Karpas-422 (cell line): ENCODE measurements around the gene TPPP. TPM values are rescaled to one million over a fixed set of nuclear protein-coding genes. Genes with fewer than 3 reads are reported as not detected.
"Not testable (repeated sequence)": the region's sequence is repeated elsewhere in the genome, so short reads cannot be mapped to it uniquely, and the experiment has no call there.

ENCODE experiments used
- DNase-seq: peaks from one replicate; pipeline ENCODE4 v3.0.0-alpha.2; 2015
- H2AFZ ChIP-seq: fragments of 200-600 bp; sonication (generic); 2 replicates; pipeline ENCODE4 v1.6.1; 2014; ENCODE audit warnings: antibody characterized with exemption, low read length, mixed read lengths
- H3K27ac ChIP-seq: fragments of 200-600 bp; sonication (generic); 2 replicates; pipeline ENCODE4 v1.5.1; 2014; ENCODE audit warnings: mild to moderate bottlenecking, low read length, moderate library complexity
- H3K27me3 ChIP-seq: fragments of 200-600 bp; sonication (generic); 2 replicates; pipeline ENCODE4 v1.6.1; 2014; ENCODE audit warnings: low read length, mixed read lengths
- H3K36me3 ChIP-seq: fragments of 200-600 bp; sonication (generic); 2 replicates; pipeline ENCODE4 v1.6.1; 2014; ENCODE audit warnings: low read length, mixed read lengths; ENCODE audit not compliant: insufficient read depth
- H3K4me1 ChIP-seq: fragments of 200-600 bp; sonication (generic); 2 replicates; pipeline ENCODE4 v1.6.1; 2014; ENCODE audit warnings: mild to moderate bottlenecking, low read length, mixed read lengths
- H3K4me2 ChIP-seq: fragments of 200-600 bp; sonication (generic); 2 replicates; pipeline ENCODE4 v1.6.1; 2014; ENCODE audit warnings: low read length, low read depth, mild to moderate bottlenecking; ENCODE audit not compliant: poor library complexity, severe bottlenecking
- H3K4me3 ChIP-seq: fragments of 200-600 bp; sonication (generic); 2 replicates; pipeline ENCODE4 v1.5.1; 2014; ENCODE audit warnings: mild to moderate bottlenecking, antibody characterized with exemption, low read length, mixed read lengths
- H3K79me2 ChIP-seq: fragments of 200-600 bp; sonication (generic); 2 replicates; pipeline ENCODE4 v1.6.1; 2014; ENCODE audit warnings: mild to moderate bottlenecking, low read length, mixed read lengths
- H3K9ac ChIP-seq: fragments of 200-600 bp; sonication (generic); 2 replicates; pipeline ENCODE4 v1.6.0; 2014; ENCODE audit warnings: low read length
- H3K9me2 ChIP-seq: fragments of 200-600 bp; sonication (generic), shearing (Covaris generic); replicated peaks from 2 replicates; pipeline ENCODE4 v1.6.0; 2014; ENCODE audit warnings: mild to moderate bottlenecking, low read length, moderate library complexity; ENCODE audit not compliant: insufficient read depth
- H3K9me3 ChIP-seq: fragments of 300-700, 200-600 bp; sonication (generic); 2 replicates; pipeline ENCODE4 v1.6.1; 2014; ENCODE audit warnings: low read length, mixed read lengths
- H4K20me1 ChIP-seq: fragments of 200-600 bp; sonication (generic); 2 replicates; pipeline ENCODE4 v1.6.1; 2014; ENCODE audit warnings: mild to moderate bottlenecking, antibody characterized with exemption, low read length, low read depth; ENCODE audit not compliant: insufficient read depth
- total RNA-seq: library from RNA; depleted of rRNA; stranded (reverse); fragments of >200 nt; shearing (Covaris generic); gene quantifications from 2 replicates; pipeline ENCODE4 v1.2.3, GENCODE V29; 2014; ENCODE audit warnings: low replicate concordance

Gene TPPP
- total RNA-seq, 1 experiment from 2014 or later, result 1.6 TPM

DNA sequence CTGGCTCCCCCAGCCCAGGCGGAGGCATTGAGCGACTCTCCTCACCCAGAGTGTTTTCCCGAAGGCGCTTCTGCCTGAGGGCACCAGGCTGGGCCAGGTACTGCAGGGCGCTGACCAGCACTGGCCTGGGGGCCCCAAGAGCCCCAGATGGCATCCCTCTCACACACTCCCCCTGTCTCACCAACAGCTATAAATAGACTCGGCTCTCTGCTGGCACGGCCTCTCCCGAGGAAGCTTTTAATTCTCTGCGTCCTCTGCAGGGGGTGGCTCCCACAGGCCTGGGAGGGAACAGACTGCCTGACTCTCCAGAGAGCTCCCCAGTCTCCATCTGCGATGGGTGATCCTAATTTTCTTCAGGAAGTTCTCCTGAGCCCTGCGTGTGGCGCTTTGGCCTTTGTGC is 2.9 kb downstream of the TPPP start:
- not testable (repeated sequence) for H4K20me1 ChIP-seq, H3K36me3 ChIP-seq, DNase-seq, H2AFZ ChIP-seq, H3K27me3 ChIP-seq, H3K4me1 ChIP-seq, H3K9me2 ChIP-seq, H3K79me2 ChIP-seq, H3K9ac ChIP-seq, H3K9me3 ChIP-seq, H3K4me2 ChIP-seq, H3K4me3 ChIP-seq, H3K27ac ChIP-seq

DNA sequence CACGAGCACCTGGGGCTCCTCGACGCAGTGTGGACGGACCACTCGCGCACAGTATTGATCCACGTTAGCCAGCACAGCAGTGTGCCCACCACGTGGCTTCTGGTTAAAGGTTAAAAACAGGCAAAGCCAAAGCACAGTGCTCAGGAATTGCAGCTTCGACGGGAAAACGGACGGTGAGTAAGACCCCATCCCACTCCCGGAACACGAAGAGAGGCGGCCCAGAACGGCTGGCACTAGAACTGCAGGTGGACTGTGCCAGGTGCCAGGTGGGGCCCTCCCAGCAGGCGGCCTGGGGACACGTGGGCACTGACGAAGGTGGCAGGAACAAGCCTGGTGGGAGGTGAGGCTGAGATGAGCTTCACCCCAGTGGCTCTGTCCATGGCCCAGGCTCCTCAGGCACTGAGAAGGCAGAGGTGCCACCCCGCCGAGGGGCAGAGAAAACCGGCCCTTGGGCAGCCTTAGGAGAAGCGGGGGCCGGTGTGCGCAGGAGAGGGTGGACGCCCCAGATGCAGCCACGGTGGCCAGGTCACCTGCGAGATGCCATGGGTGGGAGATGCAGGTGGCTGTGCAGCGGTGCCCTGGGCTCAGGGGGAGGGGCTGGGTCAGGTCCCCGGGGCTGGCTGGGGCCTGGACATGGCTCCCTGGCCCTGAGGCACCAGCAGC is 4.7 kb downstream of the TPPP start:
- H3K79me2 ChIP-seq, H3K9me2 ChIP-seq, H3K9ac ChIP-seq, H3K27me3 ChIP-seq, H3K4me3 ChIP-seq, DNase-seq, H3K27ac ChIP-seq, H4K20me1 ChIP-seq, H3K9me3 ChIP-seq, H3K36me3 ChIP-seq, H3K4me2 ChIP-seq, H2AFZ ChIP-seq, H3K4me1 ChIP-seq: not testable (repeated sequence)

DNA sequence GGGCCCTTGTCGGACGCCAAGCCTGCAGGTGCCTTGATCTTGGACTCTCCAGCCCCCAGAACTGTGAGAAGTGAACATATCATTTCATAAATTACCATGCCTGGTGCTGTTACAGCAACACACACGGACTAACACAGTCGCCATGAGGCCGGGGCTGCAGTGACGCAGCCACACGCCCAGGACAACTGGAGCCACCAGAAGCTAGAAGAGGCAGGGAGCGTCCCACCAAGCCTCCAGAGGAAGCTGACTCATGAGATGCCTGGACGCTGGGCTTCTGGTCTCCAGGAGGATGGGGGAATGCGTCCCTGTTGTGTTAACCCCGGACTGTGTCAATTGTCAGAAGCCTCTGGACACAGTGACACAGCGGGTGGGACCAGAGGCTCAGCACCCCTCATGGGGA is 6.2 kb downstream of the TPPP start:
- not testable (repeated sequence) for H3K9me2 ChIP-seq, H2AFZ ChIP-seq, H3K4me3 ChIP-seq, H3K9ac ChIP-seq, H3K36me3 ChIP-seq, H3K4me2 ChIP-seq, H3K79me2 ChIP-seq, H3K9me3 ChIP-seq, H4K20me1 ChIP-seq, H3K27me3 ChIP-seq, H3K27ac ChIP-seq, H3K4me1 ChIP-seq
- DNase-seq, result peak; percentile 12

DNA sequence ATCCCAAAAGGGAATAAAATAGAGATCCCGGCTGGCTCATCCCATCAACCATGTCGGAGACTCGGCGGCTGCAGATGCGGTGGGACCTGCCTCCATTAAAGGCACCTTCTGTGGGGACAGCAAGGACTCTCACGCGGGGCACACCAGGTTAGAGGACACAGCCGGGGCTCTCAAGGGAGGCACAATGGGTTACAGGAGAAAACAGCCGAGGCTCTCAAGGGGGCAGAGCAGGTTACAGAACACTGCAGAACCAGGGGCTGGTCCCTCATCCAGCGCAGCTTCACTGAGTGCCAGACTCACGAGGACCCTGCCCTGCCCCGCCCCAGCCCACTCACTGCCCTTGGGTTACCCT is 7.0 kb downstream of the TPPP start:
- not testable (repeated sequence) for H4K20me1 ChIP-seq, H3K9me2 ChIP-seq, H3K4me2 ChIP-seq, H3K9me3 ChIP-seq, H2AFZ ChIP-seq, H3K4me3 ChIP-seq, H3K27ac ChIP-seq, H3K4me1 ChIP-seq, DNase-seq, H3K27me3 ChIP-seq, H3K79me2 ChIP-seq, H3K9ac ChIP-seq, H3K36me3 ChIP-seq

DNA sequence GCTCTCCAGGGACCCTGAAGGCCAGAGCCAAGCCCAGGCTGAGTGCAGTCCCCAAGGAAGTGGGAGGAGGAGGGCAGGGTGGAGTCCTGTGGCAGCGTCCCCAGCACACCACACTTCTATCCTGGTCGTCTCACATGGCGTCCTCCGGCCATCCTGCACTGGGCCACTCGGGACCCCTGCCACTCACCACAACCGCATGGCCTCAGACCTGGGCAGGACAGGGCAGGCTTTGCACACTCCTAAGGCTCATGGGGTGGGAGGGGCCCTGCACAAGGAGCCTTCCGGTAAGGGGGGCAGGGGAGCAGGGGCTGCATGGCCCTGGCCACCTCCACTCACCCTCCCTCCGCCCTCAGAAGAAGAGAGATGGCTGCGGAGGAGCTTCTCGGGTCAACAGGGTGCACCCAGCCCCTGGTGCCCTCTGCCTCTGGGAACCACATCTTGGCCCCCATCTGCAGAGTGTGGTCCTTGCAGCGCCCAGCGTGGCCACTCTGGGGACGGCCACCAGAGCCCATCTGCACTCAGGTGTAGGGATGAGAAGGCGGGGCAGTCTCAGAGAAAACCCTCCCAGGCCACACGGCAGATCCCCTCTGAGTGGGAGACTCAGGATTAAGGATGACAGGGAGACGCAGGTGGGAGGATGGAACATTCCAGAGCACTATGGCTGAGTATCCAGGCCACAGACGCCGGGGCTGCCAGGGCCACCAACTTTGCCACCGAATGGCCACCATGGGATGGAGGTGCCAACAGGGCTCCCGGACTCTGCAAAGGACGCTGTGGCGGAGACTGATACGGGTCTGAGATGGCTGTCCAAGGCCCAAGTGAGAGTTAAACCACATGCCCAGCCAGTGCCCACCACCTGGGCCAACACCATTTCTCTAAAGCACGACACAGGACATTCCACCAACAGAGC is 7.6 kb downstream of the TPPP start:
- no peaks in the 10 kb centered on the region for H3K36me3 ChIP-seq
- H3K27ac ChIP-seq, result no peak overlapping the region

DNA sequence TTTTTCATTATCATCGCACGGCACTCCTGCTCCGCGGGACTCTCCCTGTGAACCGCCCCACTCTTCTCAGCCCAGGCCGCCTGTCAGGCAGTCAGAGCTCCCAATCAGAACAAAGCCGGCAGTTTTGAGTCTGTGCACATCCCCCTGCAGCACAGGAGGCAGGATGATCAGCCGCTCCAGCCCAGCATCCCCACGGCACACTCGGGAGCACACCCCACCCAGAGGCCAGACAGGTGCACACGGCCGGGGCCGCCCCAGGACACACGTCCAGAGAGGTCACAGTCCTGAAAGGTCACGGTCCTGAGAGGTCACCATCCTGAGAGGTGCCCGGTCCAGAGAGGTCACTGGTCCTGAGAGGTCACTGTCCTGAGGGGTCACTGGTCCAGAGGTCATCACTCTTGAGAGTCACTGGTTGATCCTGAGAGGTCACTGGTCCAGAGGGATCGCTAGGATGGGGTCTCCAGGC is 8.4 kb downstream of the TPPP start:
- H4K20me1 ChIP-seq, result no peaks in the 10 kb centered on the region
- H3K79me2 ChIP-seq, result no peaks in the 10 kb centered on the region
- no peak for DNase-seq
- H3K9me3 ChIP-seq, result no peaks in the 10 kb centered on the region
- no peaks in the 10 kb centered on the region for H3K4me1 ChIP-seq
- H3K27ac ChIP-seq, result no peak overlapping the region
- no peak overlapping the region for H3K4me2 ChIP-seq
- no peak overlapping the region for H3K9ac ChIP-seq
- H3K27me3 ChIP-seq, result no peaks in the 10 kb centered on the region
- no peak overlapping the region for H3K4me3 ChIP-seq
- no peaks in the 10 kb centered on the region for H3K9me2 ChIP-seq
- H3K36me3 ChIP-seq, result no peaks in the 10 kb centered on the region
- H2AFZ ChIP-seq, result no peak overlapping the region

More for the DNA sequence above, 7.6 kb downstream of the TPPP start:
- no peak overlapping the region for H3K4me2 ChIP-seq
- no peaks in the 10 kb centered on the region for H4K20me1 ChIP-seq
- no peaks in the 10 kb centered on the region for H3K9me2 ChIP-seq
- H3K79me2 ChIP-seq, result no peaks in the 10 kb centered on the region
- no peaks in the 10 kb centered on the region for H3K4me1 ChIP-seq
- no peaks in the 10 kb centered on the region for H3K9me3 ChIP-seq
- H3K9ac ChIP-seq, result no peak overlapping the region
- H3K4me3 ChIP-seq, result no peak overlapping the region
- no peaks in the 10 kb centered on the region for H3K27me3 ChIP-seq
- DNase-seq, result no peak
- H2AFZ ChIP-seq, result no peak overlapping the region

DNA sequence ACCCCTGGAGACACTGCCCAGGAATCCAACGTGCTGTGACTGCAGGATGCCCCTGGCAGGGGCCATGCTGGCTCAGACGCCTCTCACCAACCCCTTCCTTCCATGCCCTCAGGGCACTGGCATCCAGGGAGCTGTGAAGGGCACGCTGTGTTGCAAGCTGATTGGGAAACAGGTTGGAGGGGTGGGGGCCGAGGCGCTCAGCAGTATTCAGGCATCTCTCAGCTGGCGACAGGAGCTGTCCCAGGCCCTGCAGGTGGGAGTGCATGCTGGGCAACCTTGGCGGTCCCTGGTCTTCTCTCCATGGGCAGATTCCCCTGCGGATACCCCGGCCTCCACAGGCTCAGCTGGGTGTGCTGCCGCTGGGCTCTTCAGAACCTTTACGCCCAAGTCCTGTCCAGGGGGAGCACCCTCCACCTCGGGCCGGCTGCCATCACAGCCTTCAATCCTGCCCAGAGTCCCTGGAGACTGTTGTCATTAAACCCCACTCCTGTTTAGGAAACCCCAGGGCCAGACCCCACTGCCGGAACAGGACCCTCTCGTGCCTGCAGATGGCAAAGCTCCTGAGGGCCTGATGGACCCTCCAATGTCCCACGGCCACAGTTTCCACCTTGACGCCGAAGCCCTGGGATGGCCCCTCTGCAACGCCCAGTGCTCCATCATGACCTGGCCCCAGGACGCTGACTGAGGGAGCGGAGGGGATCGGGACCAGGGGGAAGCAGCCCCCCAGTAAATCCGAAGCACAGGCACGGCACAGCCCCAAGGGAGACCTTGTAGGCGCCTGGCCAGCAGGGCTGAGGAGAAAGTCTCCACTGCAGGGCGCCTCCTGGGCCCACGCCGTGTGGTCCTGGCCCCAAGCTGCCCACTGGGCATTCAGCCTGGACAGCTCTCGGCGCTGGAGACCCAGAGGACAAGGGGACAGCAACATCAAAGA is 9.3 kb downstream of the TPPP start:
- Histone ChIP-seq H3K27ac (no peak overlapping the region), H3K4me2 (no peak overlapping the region), H3K4me3 (no peak overlapping the region), H3K4me1 (no peaks in the 10 kb centered on the region), H3K79me2 (no peaks in the 10 kb centered on the region), H3K36me3 (no peaks in the 10 kb centered on the region), H3K9me2 (no peaks in the 10 kb centered on the region), H3K9me3 (no peaks in the 10 kb centered on the region), H3K9ac (no peak overlapping the region), H4K20me1 (no peaks in the 10 kb centered on the region), H2AFZ (no peak overlapping the region), H3K27me3 (no peaks in the 10 kb centered on the region)
- DNase-seq, result no peak
